GM13976 (cell line): Measurements from ENCODE around the gene AHCYL1.

Experiments used
- DNase-seq: peaks from one replicate; pipeline ENCODE4 v3.0.0; 2012; ENCODE audit warnings: low spot score
- in situ Hi-C: fragments of 300-500 bp; cut with MboI; formaldehyde crosslinking; loops from one replicate; pipeline ENCODE4 v1.12.0; 2022; ENCODE audit warnings: low sequenced_read_pairs, mixed read lengths, inconsistent platforms; ENCODE audit not compliant: unreplicated experiment
- TF ChIP-seq, protein P1 (sequence below): IDR thresholded peaks from 2 replicates; pipeline ENCODE4 v1.5.1; 2012; ENCODE audit warnings: borderline replicate concordance, mild to moderate bottlenecking; ENCODE audit not compliant: insufficient read depth; ENCODE audit errors: extremely low read depth, missing control alignments, control extremely low read depth

AHCYL1 gene

DNA sequence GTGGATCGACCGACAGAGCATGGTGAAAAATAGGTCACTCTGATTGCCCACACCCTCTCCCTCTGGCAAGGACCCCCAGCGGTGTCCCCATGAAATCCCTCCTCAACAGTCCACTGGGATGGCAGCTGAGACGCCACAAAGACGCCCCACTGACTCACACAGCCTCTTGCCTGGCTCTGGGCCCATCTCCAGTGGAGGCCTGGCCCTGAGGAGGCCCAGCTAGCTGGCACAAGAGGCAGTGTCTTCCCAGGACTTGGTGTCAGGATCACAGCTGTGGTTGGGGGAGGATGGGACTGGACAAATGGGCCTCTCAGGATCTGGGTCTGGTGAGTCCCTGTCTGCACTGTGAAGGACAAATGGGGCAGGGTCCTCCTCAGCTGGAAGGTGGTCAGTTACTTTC lies 81.3 kb downstream of the AHCYL1 start:
- TF ChIP-seq, protein P1, sequence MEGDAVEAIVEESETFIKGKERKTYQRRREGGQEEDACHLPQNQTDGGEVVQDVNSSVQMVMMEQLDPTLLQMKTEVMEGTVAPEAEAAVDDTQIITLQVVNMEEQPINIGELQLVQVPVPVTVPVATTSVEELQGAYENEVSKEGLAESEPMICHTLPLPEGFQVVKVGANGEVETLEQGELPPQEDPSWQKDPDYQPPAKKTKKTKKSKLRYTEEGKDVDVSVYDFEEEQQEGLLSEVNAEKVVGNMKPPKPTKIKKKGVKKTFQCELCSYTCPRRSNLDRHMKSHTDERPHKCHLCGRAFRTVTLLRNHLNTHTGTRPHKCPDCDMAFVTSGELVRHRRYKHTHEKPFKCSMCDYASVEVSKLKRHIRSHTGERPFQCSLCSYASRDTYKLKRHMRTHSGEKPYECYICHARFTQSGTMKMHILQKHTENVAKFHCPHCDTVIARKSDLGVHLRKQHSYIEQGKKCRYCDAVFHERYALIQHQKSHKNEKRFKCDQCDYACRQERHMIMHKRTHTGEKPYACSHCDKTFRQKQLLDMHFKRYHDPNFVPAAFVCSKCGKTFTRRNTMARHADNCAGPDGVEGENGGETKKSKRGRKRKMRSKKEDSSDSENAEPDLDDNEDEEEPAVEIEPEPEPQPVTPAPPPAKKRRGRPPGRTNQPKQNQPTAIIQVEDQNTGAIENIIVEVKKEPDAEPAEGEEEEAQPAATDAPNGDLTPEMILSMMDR, result no peak
- in situ Hi-C loops, result no loop called here
- no peak for DNase-seq

DNA sequence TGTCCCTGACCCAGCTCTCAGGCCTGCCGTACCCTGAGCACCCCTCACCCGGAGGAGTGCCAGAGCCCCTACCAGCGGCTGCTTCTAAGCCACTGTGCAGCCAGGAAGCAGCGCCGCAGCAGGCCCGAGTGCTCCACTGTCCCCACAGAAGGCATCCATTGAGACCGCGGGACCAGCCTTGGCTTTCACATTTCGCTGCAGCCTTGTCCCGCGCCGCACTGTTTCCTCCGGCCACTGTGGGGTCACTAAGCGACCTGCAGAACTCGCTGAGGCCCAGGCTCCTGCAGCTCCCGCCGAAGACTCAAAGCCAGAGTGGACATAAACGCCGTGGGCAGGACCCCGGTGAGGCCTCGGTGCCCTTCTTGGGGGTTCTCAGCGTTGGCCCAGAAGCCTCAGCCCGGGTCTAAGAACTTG lies 82.9 kb downstream of the AHCYL1 start:
- in situ Hi-C loops, result no loop called here
- DNase-seq, result no peak
- TF ChIP-seq, protein P1, result no peak

DNA sequence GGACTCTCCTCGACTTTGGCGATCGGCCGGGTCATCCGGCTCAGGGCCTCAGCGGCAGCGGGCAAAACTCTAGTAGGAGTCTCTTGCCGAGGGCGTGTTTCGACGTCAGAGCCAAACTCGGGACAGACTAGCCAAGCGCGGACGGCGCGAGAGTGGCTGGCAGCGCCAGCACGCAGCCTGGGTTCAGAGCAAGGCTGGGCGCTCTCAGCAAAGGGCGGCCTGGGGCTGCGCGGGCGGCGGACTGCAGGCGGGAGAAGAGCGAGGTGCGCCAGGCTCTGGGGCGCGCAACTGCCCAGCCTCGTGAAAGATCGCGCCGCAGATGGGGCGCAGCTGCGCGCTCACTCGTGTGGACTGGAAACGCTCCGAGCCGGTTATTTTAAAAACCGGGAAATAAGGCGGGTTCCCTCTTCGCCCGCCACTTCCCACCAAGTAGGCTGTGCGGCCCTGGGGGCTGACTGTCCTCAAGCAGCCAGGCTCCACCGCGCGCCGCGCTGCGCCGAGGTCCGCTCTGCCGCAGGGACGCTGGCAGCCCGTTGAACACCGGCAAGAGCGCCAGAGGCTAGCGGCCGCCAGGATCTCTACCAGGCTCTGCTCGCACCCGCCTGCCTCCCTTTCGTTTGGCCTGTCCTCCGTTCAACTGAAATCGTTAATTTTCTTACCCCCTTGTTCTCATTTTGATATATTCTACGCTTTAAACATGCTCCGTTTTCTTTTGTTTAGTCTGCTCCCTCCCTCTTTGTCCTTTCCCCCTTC lies 83.5 kb downstream of the AHCYL1 start:
- TF ChIP-seq, protein P1, result no peak
- DNase-seq, result no peak
- in situ Hi-C loops, result no loop called here

DNA sequence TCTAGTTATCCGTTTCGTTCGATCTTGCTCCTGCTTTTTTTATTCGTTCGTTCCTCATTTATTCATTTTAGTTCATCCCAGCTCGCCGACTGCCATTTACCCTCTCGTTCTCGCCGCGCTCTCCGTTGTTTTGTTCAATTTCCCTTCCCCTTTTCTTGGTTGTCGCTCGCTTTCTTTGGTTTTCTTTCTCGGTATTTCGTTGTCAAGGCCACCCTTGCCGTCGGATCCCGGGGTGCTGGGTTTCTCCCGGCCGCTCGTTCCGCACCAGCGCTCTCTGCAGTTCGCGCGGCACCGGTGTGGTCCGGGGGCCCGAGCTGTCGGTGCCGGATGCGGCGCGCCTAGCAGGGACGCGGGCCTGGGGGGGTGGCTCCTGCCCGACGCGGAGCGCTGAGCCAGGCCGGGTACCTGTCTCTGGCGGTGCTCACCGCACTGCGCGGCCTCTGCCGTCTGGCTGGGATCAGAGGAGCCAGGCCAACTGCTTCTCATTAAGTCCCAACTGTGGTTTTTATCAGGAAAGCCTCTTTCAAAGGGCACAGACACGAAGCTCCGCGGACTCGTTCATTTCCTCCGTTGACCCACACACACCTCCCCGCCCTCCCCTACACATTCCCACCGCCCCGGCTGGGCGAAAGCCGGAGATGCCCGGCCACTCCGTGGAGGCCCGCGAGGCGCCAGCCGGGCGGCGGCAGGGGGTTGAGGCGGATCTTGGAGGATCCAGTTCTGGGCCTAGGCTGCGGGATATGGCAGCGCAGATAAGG lies 84.3 kb downstream of the AHCYL1 start:
- TF ChIP-seq, protein P1, result no peak
- peak; percentile 59 for DNase-seq
- in situ Hi-C loops, result no loop called here

DNA sequence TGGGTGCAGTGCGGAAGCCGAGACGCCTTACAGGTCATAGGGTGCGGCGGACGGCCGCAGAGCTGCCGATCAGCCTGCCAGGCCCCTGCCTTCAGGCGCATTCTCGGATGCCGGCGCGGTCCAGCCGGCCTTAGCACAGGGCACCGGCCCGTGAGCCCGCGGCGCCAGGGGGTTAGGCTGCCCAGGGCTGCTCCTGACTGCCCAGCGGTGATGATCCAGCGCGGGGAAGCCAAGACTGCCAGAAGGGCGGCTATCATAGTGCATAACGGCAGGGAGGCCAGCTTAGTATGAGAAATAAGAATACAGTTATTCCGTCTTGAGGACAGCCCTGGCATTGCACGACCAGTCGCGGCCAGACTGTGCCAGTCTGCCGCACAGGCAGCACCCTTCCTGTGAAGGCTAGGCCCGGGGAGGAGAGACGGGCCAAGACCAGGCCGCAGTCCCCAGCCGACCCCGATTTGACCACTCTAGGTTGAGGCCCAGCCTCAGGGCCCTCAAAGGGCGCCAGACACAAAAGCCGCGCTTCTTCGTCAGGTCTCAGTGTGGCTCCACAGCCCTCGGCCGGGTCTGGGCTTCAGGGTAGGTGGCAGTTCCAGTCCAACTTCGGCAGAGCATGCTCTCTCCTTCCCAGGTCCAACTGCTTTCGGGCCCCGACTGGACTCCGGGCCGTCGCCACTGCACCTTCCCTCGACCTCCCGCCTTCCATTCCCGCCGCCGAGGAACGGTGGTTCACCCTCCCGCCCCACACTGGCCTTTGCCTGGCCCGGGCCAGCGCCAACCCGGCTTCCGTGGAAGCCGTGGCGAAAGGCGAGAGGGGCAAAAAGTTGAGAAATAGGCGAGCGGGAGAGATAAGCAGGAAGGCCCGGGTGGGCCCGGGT lies 85.1 kb downstream of the AHCYL1 start:
- in situ Hi-C loops, result no loop called here
- TF ChIP-seq, protein P1, result no peak
- DNase-seq, result peak; percentile 55

DNA sequence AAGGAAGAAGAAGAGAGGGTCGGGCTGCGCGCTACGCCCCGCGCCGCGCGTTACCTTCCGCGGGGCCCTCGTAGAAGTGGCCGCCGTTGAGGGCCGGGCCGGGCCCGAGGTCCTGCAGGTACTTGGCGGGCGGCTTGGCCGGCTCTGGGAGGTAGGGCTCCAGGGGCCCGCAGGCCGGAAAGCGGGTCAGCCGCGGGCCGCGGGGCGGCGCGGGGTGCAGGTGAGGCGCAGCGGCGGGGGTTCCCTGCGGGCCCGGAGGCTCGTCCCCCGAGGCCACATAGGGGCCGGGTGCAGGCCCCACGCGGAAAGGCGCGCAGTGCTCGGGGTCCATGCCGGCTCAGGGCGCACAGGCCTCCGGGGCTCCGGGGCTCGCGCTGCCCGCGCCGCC lies 85.7 kb downstream of the AHCYL1 start:
- in situ Hi-C loops, result no loop called here
- no peak for DNase-seq
- TF ChIP-seq, protein P1, result no peak
